SK-N-MC (cell line): ENCODE data around the gene BCAT1.

Experiments
- DNase-seq: peaks from one replicate; pipeline ENCODE4 v3.0.0-alpha.2; 2011; ENCODE audit warnings: low read depth, low spot score
- H3K27ac ChIP-seq: fragments of 200-600 bp; sonication (generic); 2 replicates; pipeline ENCODE4 v1.5.1; 2016; ENCODE audit warnings: mixed run types
- H3K36me3 ChIP-seq: fragments of 200-600 bp; sonication (generic); 2 replicates; pipeline ENCODE4 v1.6.1; 2017; ENCODE audit warnings: antibody characterized with exemption, low read length, mixed read lengths; ENCODE audit not compliant: insufficient read depth
- H3K4me3 ChIP-seq: fragments of 200-600 bp; sonication (generic); 2 replicates; pipeline ENCODE4 v1.5.1; 2016
- H3K9ac ChIP-seq: fragments of 200-600 bp; sonication (generic); 2 replicates; pipeline ENCODE4 v1.8.0; 2017; ENCODE audit warnings: mixed run types, mixed read lengths; ENCODE audit not compliant: insufficient read length
- H3K9me3 ChIP-seq: fragments of 200-600 bp; sonication (generic); 2 replicates; pipeline ENCODE4 v1.6.1; 2017; ENCODE audit warnings: low read depth, mild to moderate bottlenecking, antibody characterized with exemption, low read length, moderate library complexity, mixed read lengths
- EZH2 ChIP-seq: fragments of 200-600 bp; sonication (generic); IDR thresholded peaks from one replicate; pipeline ENCODE4 v1.6.1; 2017; ENCODE audit warnings: antibody characterized with exemption
- FOXP2 ChIP-seq: optimal IDR thresholded peaks from 2 replicates; pipeline ENCODE3; 2011; ENCODE audit warnings: mild to moderate bottlenecking, moderate library complexity; ENCODE audit not compliant: insufficient read depth; ENCODE audit errors: extremely low read length, control extremely low read depth
- POLR2AphosphoS5 ChIP-seq: IDR thresholded peaks from 2 replicates; pipeline ENCODE4 v1.6.1; 2012; ENCODE audit warnings: mild to moderate bottlenecking, low read depth, low read length, borderline replicate concordance

The BCAT1 gene

DNA sequence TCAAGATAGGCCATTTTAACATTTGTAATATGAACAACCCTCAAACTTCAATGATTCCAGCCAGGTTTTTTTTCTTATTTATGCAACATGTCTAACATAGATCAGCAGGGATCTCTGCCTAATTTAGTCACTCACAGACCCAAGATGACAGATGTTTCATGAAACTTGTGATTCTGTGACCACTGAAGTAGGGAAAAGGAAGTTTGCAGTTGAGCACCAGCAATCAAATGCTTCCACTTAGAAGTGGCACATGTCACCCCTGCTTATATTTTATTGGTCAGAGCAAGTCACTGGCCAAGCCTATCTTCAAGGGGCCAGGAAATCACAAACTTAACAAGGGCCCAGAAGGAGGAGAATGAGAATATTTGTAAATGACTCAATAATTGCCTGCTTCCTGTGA is 150.6 kb downstream of the BCAT1 start:
- DNase-seq = no peak
- Histone ChIP-seq H3K9ac (no peak overlapping the region), H3K36me3 (no peaks in the 10 kb centered on the region), H3K4me3 (no peak overlapping the region), H3K9me3 (no peaks in the 10 kb centered on the region; the same call in 1 of the 2 replicates), H3K27ac (no peak overlapping the region)
- TF ChIP-seq EZH2 (no peak), FOXP2 (no peak), POLR2AphosphoS5 (no peak)

DNA sequence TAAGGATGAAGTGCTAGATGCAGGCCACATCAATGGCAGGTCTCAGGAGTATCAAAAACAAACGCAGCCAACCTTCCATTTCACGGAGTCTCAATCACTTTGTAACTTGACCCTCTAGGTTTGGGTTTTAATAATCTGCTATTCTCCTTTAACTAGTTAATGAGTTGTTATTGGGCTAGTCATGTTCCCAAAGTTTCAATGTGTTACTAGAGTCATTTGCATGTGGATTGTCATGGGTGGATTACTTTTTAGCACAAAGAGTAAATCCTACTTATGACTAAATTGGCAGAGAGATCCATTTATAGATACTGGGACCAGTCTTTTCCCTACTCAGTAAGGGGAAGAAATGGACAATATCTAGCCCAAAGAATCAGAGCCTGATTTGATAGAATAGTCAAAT is 151.0 kb downstream of the BCAT1 start:
- Histone ChIP-seq H3K36me3 (no peaks in the 10 kb centered on the region), H3K27ac (no peak overlapping the region), H3K9ac (no peak overlapping the region), H3K4me3 (no peak overlapping the region), H3K9me3 (no peaks in the 10 kb centered on the region; the same call in 1 of the 2 replicates)
- no peak for DNase-seq
- no peak for TF ChIP-seq EZH2
- TF ChIP-seq POLR2AphosphoS5 = no peak
- no peak for TF ChIP-seq FOXP2

DNA sequence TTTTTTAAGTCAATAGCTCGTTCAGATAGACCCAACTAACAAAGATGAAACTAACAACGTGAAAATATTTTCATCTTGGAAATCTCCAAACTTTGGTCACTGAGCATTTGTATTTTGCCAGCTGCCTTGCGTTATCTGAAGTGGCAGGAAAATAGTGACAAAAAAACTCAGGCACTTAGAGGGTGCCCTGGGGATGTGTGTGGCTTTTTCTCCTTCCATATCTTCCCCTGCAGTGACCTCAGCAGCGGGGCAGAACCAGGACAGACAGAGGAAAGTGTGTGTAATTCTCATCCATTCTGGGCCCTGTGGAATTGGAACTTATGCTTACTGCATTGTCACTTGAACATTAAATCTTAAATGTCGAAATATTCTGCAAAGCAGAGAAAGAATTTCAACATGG is 152.0 kb downstream of the BCAT1 start:
- no peaks in the 10 kb centered on the region for H3K36me3 ChIP-seq
- H3K9ac ChIP-seq = no peak overlapping the region
- TF ChIP-seq POLR2AphosphoS5 = no peak
- TF ChIP-seq FOXP2 = no peak
- no peak for TF ChIP-seq EZH2
- no peaks in the 10 kb centered on the region; the same call in 1 of the 2 replicates for H3K9me3 ChIP-seq
- DNase-seq = no peak
- no peak overlapping the region for H3K27ac ChIP-seq
- H3K4me3 ChIP-seq = no peak overlapping the region

DNA sequence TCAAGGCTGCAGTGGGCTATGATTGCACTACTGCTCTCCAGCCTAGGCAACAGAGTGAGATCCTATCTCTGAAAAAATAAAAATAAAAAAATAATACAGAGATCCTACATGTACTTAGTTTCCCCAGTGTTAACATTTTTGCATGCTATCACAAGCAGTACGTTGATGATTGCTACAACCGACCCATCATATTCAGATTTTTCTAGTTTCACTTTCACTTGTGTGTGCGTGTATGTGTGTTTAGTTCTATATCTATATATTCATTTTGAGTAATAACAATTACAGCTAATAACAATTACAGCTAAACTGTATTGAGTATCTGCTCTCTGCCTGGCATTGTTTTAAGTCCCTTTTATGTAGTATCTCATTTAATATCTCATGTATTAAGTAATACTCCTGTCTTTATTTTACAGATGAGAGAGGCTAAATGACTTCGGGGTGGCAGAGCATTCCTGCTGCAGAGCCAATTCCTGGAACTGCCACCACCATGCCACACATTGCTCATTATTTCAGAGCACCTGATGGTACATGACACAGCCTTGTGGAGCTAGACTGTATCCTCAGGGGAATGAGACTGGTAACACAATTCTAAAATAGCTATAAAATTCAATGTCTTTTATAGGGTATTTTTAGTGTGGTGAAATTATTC is 153.1 kb downstream of the BCAT1 start:
- DNase-seq = no peak
- Histone ChIP-seq H3K9ac (no peak overlapping the region), H3K36me3 (no peaks in the 10 kb centered on the region), H3K4me3 (no peak overlapping the region), H3K27ac (no peak overlapping the region), H3K9me3 (no peaks in the 10 kb centered on the region)
- no peak for TF ChIP-seq POLR2AphosphoS5
- TF ChIP-seq FOXP2 = no peak
- TF ChIP-seq EZH2 = no peak

DNA sequence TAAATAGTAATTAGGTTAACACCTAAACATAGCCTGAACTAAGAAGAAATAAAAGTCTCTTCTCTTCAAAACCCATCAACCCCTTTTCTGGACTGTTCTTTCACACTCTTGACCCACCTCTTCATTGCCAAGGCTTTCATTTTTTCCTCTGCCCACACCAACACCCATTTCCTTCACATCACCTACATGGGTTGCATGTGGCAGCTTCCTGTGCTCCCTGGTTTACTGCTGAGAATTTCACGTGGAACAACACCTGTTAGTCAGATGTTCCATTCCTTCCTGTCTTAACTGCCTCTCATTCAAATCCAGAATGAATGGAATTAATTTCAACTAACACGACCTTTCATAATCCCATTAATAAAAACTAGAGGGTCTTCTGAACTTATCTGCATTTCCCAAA is 157.3 kb downstream of the BCAT1 start:
- Histone ChIP-seq H3K4me3 (no peak overlapping the region), H3K27ac (no peak overlapping the region), H3K9ac (no peak overlapping the region), H3K9me3 (no peaks in the 10 kb centered on the region), H3K36me3 (no peaks in the 10 kb centered on the region)
- no peak for TF ChIP-seq POLR2AphosphoS5
- no peak for TF ChIP-seq EZH2
- TF ChIP-seq FOXP2 = no peak
- no peak for DNase-seq

DNA sequence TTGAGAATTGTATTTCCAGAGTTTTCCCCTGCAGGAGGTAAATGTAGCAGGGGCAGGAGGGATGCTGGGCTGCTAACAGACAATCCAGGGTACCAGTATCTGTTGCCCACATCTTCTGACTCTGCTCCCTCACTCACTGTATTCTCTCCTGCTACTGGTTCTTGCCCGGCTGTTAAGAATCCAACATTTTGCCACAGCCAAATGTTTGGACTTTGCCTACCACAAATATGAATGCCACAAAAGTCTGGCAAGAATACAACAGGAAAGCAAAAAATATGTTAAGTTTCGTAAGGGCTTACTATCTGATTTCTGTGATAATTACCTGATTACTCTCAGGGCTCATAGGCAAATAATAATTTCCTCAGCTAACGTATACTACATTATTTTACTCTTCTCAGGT is 160.0 kb downstream of the BCAT1 start:
- Histone ChIP-seq H3K27ac (no peak overlapping the region), H3K4me3 (no peak overlapping the region), H3K36me3 (no peaks in the 10 kb centered on the region), H3K9me3 (no peaks in the 10 kb centered on the region), H3K9ac (no peak overlapping the region)
- no peak for DNase-seq
- no peak for TF ChIP-seq EZH2
- TF ChIP-seq POLR2AphosphoS5 = no peak
- TF ChIP-seq FOXP2 = no peak

DNA sequence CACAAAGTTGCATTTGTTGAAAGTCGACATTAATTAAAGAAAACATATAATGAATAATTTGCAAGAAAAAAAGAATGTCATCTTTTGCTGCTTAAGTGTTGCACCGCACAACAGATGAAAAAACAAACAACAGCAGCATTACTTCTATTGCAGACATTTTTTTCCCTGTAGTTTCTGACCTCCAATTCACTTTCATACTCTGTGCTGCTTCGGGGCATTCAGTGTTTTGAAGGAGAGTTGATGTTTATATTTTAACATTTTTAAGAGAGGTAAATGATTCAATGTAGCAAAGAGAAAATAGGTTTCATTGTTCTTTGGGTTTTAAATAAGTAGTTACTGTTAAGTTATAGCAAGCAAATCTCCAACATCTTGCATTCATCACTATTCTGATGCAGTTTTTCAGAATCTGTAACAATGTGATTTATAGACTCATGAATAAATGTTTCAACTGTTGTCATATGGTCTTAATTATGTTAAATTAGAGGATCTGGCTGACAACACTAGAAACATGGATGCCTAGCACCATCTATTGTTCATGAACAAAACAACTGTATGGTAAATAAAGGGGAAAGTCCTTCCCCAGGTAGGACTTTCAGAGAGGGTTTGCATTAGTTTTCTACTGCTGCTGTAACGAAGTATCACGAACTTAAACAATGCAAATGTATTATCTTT is 168.1 kb downstream of the BCAT1 start:
- H3K27ac ChIP-seq = no peak overlapping the region
- peak; percentile 51 for DNase-seq
- no peaks in the 10 kb centered on the region for H3K36me3 ChIP-seq
- H3K4me3 ChIP-seq = no peak overlapping the region
- H3K9me3 ChIP-seq = no peaks in the 10 kb centered on the region
- TF ChIP-seq FOXP2 (no peak), POLR2AphosphoS5 (no peak), EZH2 (no peak)
- H3K9ac ChIP-seq = no peak overlapping the region

DNA sequence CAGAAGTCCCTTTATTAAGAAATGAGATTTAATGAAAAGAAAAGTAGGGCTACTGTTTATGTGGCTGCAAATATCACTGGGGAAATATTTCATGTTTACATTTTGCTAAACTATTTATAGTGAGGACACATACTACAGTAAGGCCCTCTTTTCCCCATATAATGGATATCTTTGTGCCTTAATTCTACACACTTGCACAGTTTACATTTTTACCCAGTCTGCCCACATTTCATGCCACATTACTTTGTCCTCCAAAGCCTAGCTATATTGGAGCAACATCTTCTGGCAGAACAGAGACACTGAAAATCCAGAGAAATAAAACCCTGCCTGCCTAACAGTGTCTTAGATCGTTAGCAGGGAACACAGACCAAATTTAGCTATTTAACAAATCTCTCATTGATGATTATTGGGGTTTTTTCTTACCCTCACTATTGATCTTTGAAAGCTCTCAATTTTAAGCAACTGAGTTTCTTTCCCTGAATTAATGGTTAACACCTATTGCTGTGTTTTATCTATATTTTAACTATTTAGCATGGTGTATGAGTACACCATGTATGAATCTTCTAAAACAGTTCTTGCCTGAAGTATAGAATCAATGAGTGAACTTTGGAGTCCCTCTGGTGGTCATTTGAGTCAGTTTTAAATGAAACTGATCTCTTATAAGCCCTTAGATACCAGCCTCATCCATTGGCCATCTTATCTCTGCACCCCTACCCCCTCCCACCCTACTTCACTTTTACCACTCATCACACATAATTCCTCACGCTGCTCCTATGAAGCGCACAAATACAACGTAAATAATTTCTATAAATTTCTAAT is 170.2 kb downstream of the BCAT1 start:
- Histone ChIP-seq H3K36me3 (no peaks in the 10 kb centered on the region), H3K9ac (no peak overlapping the region), H3K4me3 (no peak overlapping the region), H3K27ac (no peak overlapping the region), H3K9me3 (no peaks in the 10 kb centered on the region)
- TF ChIP-seq FOXP2 (no peak), EZH2 (no peak), POLR2AphosphoS5 (no peak)
- DNase-seq = no peak

DNA sequence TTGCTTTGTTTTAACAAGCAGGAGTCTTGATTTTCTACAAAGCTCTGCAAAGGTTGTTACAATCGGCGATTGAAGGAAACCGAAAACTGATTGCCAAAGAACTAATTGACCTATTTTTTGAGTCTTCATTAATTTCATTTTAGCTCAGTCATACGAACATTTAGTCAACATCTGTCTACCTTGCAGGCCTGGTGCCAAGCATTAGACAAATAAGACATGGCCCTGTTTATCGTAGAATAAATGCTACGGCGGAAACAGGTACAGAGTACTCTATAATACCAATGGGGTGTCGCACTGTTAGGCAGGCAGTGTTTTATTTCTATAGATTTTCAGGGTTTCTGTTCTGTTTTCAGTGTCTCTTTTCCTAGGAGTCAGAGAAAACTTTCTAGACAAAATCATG is 171.5 kb downstream of the BCAT1 start:
- TF ChIP-seq FOXP2 = no peak
- no peak for TF ChIP-seq POLR2AphosphoS5
- TF ChIP-seq EZH2 = no peak
- no peaks in the 10 kb centered on the region for H3K9me3 ChIP-seq
- no peak overlapping the region for H3K4me3 ChIP-seq
- H3K36me3 ChIP-seq = no peaks in the 10 kb centered on the region
- H3K27ac ChIP-seq = no peak overlapping the region
- DNase-seq = no peak
- no peak overlapping the region for H3K9ac ChIP-seq
